ENCODE data around the gene HYAL3. TPM values are rescaled to one million over a fixed set of nuclear protein-coding genes. Genes with fewer than 3 reads are reported as not detected.
"Not testable (repeated sequence)": the region's sequence is repeated elsewhere in the genome, so short reads cannot be mapped to it uniquely, and the experiment has no call there.

HYAL3 gene
- total RNA-seq, 1 experiment from 2014 or later: 2.9 TPM

- no peak for TF ChIP-seq AFF4 (CRISPR knock-in tag; IDR thresholded peaks at IDR 0.05; ENCODE audit: borderline replicate concordance)
Measured at GRCh38 chr3:50288387-50289007, 10.7 kb downstream of the HYAL3 start (continued).

GRCh38 chr3:50287262-50287661 lies 11.9 kb downstream of the HYAL3 start:
- no peaks in the 10 kb centered on the region; the same call in 1 of the 2 replicates for H3K27me3 Mint-ChIP-seq (ENCODE audit: low read depth)
- no peak for DNase-seq (ENCODE audit: low spot score)
- POLR2A ChIA-PET: no interaction called here

GRCh38 chr3:50286322-50287227 lies 12.6 kb downstream of the HYAL3 start:
- no peak for DNase-seq (ENCODE audit: low spot score)
- TF ChIP-seq ATF3 (CRISPR knock-in tag; conservative IDR thresholded peaks at IDR 0.05): no peak
- POLR2A ChIA-PET: no interaction called here
- CTCF ChIA-PET: interaction anchor here (0.6 kb wide), 1 partner anchor 23 kb away, joined by 3 read pairs; no protein-coding TSS in a partner anchor
- Mint-ChIP-seq H3K36me3 (peaks cover 21% of the 10 kb centered on the region), H3K27ac (no peak overlapping the region), H3K4me3 (no peak overlapping the region), H3K27me3 (ENCODE audit: low read depth) (no peaks in the 10 kb centered on the region; the same call in 1 of the 2 replicates), H3K9me3 (no peaks in the 10 kb centered on the region), H3K4me1 (peaks cover 5% of the 10 kb centered on the region)
- no peak for ATAC-seq

More at GRCh38 chr3:50287262-50287661, 11.9 kb downstream of the HYAL3 start:
- no peak overlapping the region for H3K4me3 Mint-ChIP-seq
- peaks cover 21% of the 10 kb centered on the region for H3K36me3 Mint-ChIP-seq
- no peak for ATAC-seq
- CTCF ChIA-PET: interaction anchor here (0.6 kb wide), 1 partner anchor 24 kb away, joined by 3 read pairs; no protein-coding TSS in a partner anchor
- H3K9me3 Mint-ChIP-seq: no peaks in the 10 kb centered on the region
- no peak overlapping the region for H3K27ac Mint-ChIP-seq
- H3K4me1 Mint-ChIP-seq: peaks cover 6% of the 10 kb centered on the region
- no peak for TF ChIP-seq USF1 (CRISPR knock-in tag; IDR thresholded peaks at IDR 0.05)
- no peak for TF ChIP-seq HMGA2 (CRISPR knock-in tag; IDR thresholded peaks at IDR 0.05)
- no peak for TF ChIP-seq GABPB1 (CRISPR knock-in tag; IDR thresholded peaks at IDR 0.05)
- TF ChIP-seq USF2 (CRISPR knock-in tag; IDR thresholded peaks at IDR 0.05): no peak
- TF ChIP-seq ZMAT4 (CRISPR knock-in tag; IDR thresholded peaks at IDR 0.05): no peak
- no peak for TF ChIP-seq FOXJ3 (CRISPR knock-in tag; IDR thresholded peaks at IDR 0.05; ENCODE audit: borderline replicate concordance)
- TF ChIP-seq ZNF219 (CRISPR knock-in tag; IDR thresholded peaks at IDR 0.05; ENCODE audit: borderline replicate concordance): no peak

GRCh38 chr3:50284121-50284520 lies 15.1 kb downstream of the HYAL3 start:
- H3K36me3 Mint-ChIP-seq: peaks cover 15% of the 10 kb centered on the region
- H3K27me3 Mint-ChIP-seq (ENCODE audit: low read depth); POLR2A ChIA-PET; H3K4me1 Mint-ChIP-seq; DNase-seq (ENCODE audit: low spot score); ATAC-seq; H3K4me3 Mint-ChIP-seq; H3K27ac Mint-ChIP-seq; H3K9me3 Mint-ChIP-seq: not testable (repeated sequence)
- CTCF ChIA-PET: interaction anchor here (0.8 to 1.9 kb wide), 2 partner anchors 9 to 15 kb away, joined by 3 to 9 read pairs; partner anchors contain the start of genes HYAL3 and NAA80
